Heart left ventricle (tissue), 13 donors: ENCODE measurements around the gene RIOK2.

Experiments
- POLR2A ChIP-seq, 2 donors: fragments of 450-650 bp; IDR thresholded peaks; one replicate each; pipeline ENCODE4 v1.6.1; 2017; ENCODE audit warnings: antibody characterized with exemption in 2 of 2, mild to moderate bottlenecking in 2 of 2, moderate library complexity in 2 of 2
- TF ChIP-seq, protein P1 (sequence below), 12 donors: fragments of 200-600 bp; sonication (generic) in 4 of 12; IDR thresholded peaks; one replicate each; pipeline versions ENCODE4 v1.5.0 to v1.8.0; 2018 to 2022; ENCODE audit warnings: antibody characterized with exemption in 12 of 12, mild to moderate bottlenecking in 5 of 12
- donor health status: ischemic (EF 13 %, LVEDD 7.1; RV severe dilation, severe dysfunction).
- donor health status: DM: no; HTN: yes; CAD: no.
- donor health status: DM: no; HTN: no; CAD: no.
- donor health status: ischemic (EF 25% LVEDD 6.9; RV normal size, moderate dysfunction).
- donor health status: ischemic (EF 25% LVEDD 5.7; RV mildly dilated, moderate dysfunction).
- donor health status: ischemic (EF 35%, LVEDD 5.7; RV mildly dilated, moderate dysfunction).
- donor health status: nonischemic (EF 11% LVEDD 7.7; RV severe dilation, severe dysfunction).
- donor health status: DM: yes; HTN: yes; CAD: no.
- donor health status: PGD.
- donor health status: ischemic (EF 29% LVEDD 5.4; RV normal size, mild dysfunction).
- donor health status: nonischemic (EF 23%, LVEDD 6.1; RV moderate dilation, normal function).

DNA sequence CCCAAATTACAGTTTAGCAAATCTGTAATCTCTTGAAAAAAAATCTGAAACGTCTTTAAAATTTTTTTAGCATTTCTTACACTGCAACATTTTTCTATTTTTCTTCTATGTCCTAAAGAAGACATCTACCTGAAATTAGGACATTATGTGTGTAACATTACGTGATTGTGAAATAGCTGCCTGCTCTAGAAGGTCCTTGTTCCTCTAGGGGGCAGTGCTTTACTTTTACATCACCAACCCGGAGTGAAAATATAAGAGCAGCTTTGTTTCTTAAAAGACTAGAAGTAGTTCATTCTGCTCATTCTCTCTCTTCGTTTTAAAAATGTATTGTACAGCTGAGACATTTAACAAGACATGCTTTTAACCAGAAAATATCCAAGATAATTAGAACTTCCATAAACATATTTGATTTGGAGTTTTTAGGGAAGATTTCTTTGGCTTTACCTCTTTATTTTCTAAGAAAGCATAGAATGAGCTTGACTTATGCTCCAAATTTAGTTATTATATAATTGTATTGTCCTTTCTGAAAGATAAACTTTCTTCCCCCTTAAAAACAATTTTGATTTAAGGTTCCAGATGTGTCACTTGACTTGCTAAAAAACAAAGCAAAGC lies 48.1 kb upstream of the RIOK2 start:
- TF ChIP-seq, protein P1, sequence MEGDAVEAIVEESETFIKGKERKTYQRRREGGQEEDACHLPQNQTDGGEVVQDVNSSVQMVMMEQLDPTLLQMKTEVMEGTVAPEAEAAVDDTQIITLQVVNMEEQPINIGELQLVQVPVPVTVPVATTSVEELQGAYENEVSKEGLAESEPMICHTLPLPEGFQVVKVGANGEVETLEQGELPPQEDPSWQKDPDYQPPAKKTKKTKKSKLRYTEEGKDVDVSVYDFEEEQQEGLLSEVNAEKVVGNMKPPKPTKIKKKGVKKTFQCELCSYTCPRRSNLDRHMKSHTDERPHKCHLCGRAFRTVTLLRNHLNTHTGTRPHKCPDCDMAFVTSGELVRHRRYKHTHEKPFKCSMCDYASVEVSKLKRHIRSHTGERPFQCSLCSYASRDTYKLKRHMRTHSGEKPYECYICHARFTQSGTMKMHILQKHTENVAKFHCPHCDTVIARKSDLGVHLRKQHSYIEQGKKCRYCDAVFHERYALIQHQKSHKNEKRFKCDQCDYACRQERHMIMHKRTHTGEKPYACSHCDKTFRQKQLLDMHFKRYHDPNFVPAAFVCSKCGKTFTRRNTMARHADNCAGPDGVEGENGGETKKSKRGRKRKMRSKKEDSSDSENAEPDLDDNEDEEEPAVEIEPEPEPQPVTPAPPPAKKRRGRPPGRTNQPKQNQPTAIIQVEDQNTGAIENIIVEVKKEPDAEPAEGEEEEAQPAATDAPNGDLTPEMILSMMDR (IDR thresholded peaks at IDR 0.05) = peak; percentile 62 to 86 (median 78)
- no peak for TF ChIP-seq POLR2A (IDR thresholded peaks at IDR 0.05)
